Esophagus squamous epithelium (tissue), 4 donors: ENCODE results near the gene IFI6.

ENCODE experiments used
- POLR2A ChIP-seq, 4 donors: fragments of 450-650 bp; IDR thresholded peaks; one replicate each; pipeline ENCODE4 v1.6.1; 2017; ENCODE audit warnings: antibody characterized with exemption in 4 of 4, mild to moderate bottlenecking in 4 of 4, moderate library complexity in 3 of 4
- TF ChIP-seq, protein P1 (sequence below), 6 experiments: fragments of 450-650 bp in 4 of 6; fragments of 200-600 bp in 2 of 6; sonication (generic) in 2 of 6; IDR thresholded peaks; one replicate each; pipeline ENCODE4 v1.5.1; 2016 to 2019; ENCODE audit warnings: antibody characterized with exemption in 6 of 6, mild to moderate bottlenecking in 4 of 6, moderate library complexity in 4 of 6

DNA sequence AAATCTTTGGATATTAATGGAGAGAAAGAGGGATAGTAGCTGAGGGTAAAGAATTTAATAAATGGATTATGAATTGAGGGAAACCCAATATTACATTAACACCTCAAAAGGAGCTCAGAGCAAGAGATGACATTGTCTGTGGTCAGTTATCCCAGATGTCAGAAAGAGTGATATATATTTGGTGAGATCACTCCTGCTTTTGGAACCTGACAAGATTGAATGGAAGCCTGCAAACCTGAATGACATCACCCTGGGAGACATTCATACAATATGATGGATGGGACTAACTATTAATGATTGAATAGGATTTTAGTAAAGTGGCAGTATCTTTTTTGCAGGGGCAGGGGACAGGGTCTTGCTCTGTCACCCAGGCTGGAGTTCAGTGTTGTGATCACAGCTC is 6.8 kb upstream of the IFI6 start:
- no peak for TF ChIP-seq POLR2A (IDR thresholded peaks at IDR 0.05)
- TF ChIP-seq, protein P1, sequence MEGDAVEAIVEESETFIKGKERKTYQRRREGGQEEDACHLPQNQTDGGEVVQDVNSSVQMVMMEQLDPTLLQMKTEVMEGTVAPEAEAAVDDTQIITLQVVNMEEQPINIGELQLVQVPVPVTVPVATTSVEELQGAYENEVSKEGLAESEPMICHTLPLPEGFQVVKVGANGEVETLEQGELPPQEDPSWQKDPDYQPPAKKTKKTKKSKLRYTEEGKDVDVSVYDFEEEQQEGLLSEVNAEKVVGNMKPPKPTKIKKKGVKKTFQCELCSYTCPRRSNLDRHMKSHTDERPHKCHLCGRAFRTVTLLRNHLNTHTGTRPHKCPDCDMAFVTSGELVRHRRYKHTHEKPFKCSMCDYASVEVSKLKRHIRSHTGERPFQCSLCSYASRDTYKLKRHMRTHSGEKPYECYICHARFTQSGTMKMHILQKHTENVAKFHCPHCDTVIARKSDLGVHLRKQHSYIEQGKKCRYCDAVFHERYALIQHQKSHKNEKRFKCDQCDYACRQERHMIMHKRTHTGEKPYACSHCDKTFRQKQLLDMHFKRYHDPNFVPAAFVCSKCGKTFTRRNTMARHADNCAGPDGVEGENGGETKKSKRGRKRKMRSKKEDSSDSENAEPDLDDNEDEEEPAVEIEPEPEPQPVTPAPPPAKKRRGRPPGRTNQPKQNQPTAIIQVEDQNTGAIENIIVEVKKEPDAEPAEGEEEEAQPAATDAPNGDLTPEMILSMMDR (IDR thresholded peaks at IDR 0.05): no peak
